Breast epithelium (tissue), 3 donors: ENCODE data around the gene JAKMIP2.

ENCODE experiments used
- CTCF ChIP-seq, 3 donors: fragments of 450-650 bp; IDR thresholded peaks; one replicate each; pipeline ENCODE4 v1.5.1; 2016 to 2017; ENCODE audit warnings: antibody characterized with exemption in 3 of 3, mild to moderate bottlenecking in 3 of 3, moderate library complexity in 3 of 3
- POLR2A ChIP-seq: fragments of 450-650 bp; IDR thresholded peaks from one replicate; pipeline ENCODE4 v1.6.1; 2016; ENCODE audit warnings: antibody characterized with exemption, mild to moderate bottlenecking, moderate library complexity
- POLR2AphosphoS5 ChIP-seq, 3 donors: sonication (generic); formaldehyde crosslinking; IDR thresholded peaks; one replicate each; pipeline ENCODE4 v1.6.1; 2017; ENCODE audit warnings: antibody characterized with exemption in 3 of 3

GRCh38 chr5:147731431-147732290 is 50.9 kb downstream of the JAKMIP2 start:
- no peak for TF ChIP-seq CTCF (IDR thresholded peaks at IDR 0.05)
- no peak for TF ChIP-seq POLR2A
- no peak for TF ChIP-seq POLR2AphosphoS5 (IDR thresholded peaks at IDR 0.05)
